BE2C (cell line): ENCODE data around the gene PRR35.

ENCODE experiments used
- DNase-seq: peaks from one replicate; pipeline ENCODE4 v3.0.0-alpha.2; 2020
- H3K27me3 ChIP-seq: fragments of 250-450 bp; sonication (Bioruptor Pico); 2 replicates; pipeline ENCODE4 v1.5.1; 2020; ENCODE audit warnings: mild to moderate bottlenecking
- H3K36me3 ChIP-seq: fragments of 250-450 bp; sonication (Bioruptor Pico); 2 replicates; pipeline ENCODE4 v1.5.1; 2020; ENCODE audit warnings: mild to moderate bottlenecking
- H3K4me1 ChIP-seq: fragments of 250-450 bp; sonication (Bioruptor Pico); 2 replicates; pipeline ENCODE4 v1.5.1; 2020
- H3K4me3 ChIP-seq: 2 replicates; pipeline ENCODE4 v1.5.1; 2011; ENCODE audit warnings: low read depth, low read length
- H3K9me3 ChIP-seq: fragments of 250-450 bp; sonication (Bioruptor Pico); 2 replicates; pipeline ENCODE4 v1.5.1; 2020
- TF ChIP-seq, protein P1 (sequence below): IDR thresholded peaks from 2 replicates; pipeline ENCODE4 v1.5.1; 2012; ENCODE audit warnings: mild to moderate bottlenecking, low read depth, low read length

Gene PRR35

DNA sequence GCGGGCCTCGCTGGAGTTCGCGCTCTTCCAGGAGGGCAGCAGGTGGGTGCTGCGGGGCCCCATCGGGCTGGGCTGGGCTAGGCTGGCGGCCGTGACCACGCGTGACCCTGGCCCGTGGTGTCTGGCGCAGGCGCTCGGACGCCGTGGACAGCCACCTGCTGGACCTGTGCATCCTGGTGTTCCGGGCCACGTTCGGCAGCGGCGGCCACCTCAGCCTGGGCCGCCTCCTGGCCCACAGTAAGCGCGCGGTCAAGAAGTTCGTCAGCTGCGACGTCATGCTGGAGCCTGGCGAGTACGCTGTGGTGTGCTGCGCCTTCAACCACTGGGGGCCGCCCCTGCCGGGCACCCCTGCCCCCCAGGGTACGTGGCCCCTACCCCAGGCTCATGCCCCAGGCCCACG lies 8.0 kb upstream of the PRR35 start:
- H3K4me1 ChIP-seq, result peaks cover 20% of the 10 kb centered on the region
- no peaks in the 10 kb centered on the region for H3K9me3 ChIP-seq
- H3K4me3 ChIP-seq, result no peak overlapping the region
- no peak for DNase-seq
- TF ChIP-seq, protein P1, sequence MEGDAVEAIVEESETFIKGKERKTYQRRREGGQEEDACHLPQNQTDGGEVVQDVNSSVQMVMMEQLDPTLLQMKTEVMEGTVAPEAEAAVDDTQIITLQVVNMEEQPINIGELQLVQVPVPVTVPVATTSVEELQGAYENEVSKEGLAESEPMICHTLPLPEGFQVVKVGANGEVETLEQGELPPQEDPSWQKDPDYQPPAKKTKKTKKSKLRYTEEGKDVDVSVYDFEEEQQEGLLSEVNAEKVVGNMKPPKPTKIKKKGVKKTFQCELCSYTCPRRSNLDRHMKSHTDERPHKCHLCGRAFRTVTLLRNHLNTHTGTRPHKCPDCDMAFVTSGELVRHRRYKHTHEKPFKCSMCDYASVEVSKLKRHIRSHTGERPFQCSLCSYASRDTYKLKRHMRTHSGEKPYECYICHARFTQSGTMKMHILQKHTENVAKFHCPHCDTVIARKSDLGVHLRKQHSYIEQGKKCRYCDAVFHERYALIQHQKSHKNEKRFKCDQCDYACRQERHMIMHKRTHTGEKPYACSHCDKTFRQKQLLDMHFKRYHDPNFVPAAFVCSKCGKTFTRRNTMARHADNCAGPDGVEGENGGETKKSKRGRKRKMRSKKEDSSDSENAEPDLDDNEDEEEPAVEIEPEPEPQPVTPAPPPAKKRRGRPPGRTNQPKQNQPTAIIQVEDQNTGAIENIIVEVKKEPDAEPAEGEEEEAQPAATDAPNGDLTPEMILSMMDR, result no peak
- H3K27me3 ChIP-seq, result no peaks in the 10 kb centered on the region
- H3K36me3 ChIP-seq, result peaks cover 50% of the 10 kb centered on the region

DNA sequence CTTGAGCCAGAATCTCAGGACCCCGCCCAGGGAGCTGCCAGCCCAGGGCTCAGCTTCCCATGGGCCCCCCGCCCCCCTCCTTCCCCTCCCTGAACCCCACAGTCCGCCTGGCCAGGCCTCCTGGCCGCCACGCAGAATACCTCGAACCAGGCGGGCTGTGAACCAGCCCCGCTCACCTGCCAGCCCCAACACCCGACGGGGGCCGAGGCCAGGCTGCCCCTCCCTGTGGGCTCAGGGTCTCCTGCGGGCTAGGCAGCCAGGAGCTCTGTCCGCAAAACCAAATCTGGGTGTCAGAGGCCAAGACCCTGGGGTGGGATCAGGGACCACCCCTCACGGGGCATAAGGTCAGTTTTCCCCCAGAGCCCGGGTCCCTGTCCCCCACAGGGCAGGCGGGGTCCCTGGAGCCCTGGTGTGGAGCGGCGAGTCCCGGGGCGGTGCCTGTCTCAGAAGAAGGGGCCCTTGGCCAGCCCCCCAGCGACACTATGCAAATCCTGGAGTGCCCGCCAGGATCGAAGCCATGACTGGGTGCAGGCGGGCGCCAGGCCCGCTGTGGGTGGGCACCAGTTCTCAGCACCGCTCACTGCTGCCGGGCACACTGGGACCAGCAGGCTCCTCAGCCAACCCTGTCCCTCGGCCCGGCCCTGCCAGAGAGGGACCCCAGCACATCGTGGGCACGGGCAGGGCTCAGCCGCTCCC lies 6.4 kb upstream of the PRR35 start:
- DNase-seq, result no peak
- H3K36me3 ChIP-seq, result peaks cover 35% of the 10 kb centered on the region
- H3K9me3 ChIP-seq, result no peaks in the 10 kb centered on the region
- TF ChIP-seq, protein P1, result no peak
- H3K27me3 ChIP-seq, result no peaks in the 10 kb centered on the region; the same call in 1 of the 2 replicates
- peaks cover 16% of the 10 kb centered on the region for H3K4me1 ChIP-seq
- H3K4me3 ChIP-seq, result no peak overlapping the region

DNA sequence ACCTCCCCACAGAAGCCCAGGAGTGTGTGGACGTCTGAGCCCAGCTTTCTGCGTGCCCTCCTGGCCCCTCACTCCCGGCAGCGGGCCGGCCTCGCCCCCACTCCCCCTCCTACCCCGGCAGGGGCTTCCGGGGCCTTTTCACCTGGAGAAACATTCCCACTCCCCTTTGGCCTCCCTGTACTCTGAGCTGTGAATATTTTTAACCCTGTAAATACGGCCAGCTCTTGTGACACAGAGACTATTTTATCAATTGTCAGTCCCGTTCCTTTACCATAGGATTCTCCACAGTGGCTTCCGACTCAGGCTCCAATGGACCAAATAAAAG lies 5.9 kb upstream of the PRR35 start:
- Histone ChIP-seq H3K36me3 (peaks cover 34% of the 10 kb centered on the region), H3K27me3 (peaks cover 2% of the 10 kb centered on the region), H3K4me3 (no peak overlapping the region), H3K9me3 (no peaks in the 10 kb centered on the region), H3K4me1 (peaks cover 16% of the 10 kb centered on the region)
- no peak for DNase-seq
- TF ChIP-seq, protein P1, result no peak

DNA sequence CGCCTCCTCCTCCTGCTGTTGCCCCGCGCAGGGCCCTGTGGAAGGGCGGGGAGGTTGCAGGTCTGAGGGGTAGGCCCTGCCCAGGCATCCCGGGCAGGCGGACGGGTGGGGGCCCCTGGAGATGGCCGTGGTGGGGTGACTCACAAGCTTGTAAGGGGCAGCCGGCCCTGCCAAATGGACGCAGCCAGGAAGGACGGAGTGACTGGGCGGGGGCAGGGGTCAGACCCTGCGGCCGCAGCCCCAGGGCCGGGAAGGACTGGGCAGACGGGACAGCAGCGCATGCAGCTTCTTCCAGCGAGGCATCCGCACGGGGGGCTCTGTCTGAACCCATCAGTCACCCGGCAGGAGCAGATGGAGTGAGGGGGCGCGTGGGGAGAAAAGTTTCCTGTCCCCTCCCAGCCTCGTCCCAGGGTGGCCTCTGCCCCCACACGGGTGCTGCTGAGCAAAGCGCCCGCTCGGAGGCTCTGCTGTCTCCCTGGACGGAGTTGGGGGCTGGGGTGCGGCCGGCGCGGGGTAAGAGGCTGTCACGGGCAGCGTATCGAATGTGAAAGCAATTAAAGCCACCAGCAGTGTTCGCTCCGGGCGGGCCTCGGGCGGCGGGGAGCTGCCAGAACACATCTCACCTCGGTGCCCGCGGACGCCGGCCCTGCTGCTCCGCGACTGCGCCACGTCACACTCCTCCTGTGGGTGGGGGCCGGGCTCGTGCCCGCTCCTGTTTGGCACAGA lies 5.4 kb upstream of the PRR35 start:
- peak; percentile 59 for DNase-seq
- TF ChIP-seq, protein P1, result no peak

DNA sequence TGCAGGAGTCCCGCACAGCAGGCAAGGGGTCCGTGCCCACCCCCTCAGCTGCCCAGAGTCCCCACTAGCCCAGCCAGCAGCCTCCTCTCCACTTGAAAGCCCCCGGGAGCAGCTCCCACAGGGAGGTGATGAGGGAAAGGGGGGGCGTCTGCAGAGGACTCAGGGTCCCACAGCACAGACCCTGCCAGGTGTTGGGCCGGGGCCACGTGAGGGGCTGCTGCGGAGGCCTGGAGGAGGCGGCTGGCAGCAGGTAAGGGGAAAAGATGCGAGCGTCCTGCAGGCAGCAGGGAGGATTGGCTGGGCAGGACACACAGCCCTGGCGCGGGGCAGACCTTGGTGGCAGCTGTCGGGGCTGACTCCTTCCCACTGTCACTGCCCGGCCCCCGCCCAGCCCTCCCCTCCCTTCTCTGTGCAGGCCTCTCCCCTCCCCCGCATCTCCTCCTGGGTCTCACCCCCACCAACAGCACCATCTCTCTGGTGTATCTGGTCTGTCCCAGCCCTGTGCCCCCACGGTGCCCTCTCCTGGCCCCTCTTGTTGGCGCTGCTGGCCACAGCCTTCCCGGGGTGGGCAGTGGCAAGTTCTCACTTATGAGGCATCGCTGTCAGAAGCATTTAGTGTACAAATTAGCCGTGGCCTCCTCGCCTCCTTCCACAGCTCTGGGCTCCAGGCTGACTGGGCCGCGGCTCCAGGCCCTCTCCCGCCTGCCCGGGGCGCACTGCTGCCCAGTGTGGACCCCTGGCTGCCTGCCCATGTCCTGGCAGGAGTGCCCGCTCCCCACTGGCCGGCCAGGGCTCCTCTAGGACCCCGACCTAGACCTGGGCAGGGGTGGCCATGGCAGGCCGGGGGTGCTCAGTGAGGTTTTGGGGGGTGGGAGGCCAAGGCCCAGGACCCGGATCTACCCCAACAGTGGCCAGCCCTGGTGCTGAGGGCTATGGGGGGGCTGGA lies 4.4 kb upstream of the PRR35 start:
- H3K36me3 ChIP-seq, result peaks cover 23% of the 10 kb centered on the region
- H3K9me3 ChIP-seq, result no peaks in the 10 kb centered on the region
- peaks cover 16% of the 10 kb centered on the region for H3K4me1 ChIP-seq
- TF ChIP-seq, protein P1, result no peak
- H3K4me3 ChIP-seq, result no peak overlapping the region
- peak; percentile 60 for DNase-seq
- H3K27me3 ChIP-seq, result peaks cover 16% of the 10 kb centered on the region

More for the DNA sequence above, 5.4 kb upstream of the PRR35 start:
- peaks cover 16% of the 10 kb centered on the region for H3K4me1 ChIP-seq
- H3K9me3 ChIP-seq, result no peaks in the 10 kb centered on the region
- H3K27me3 ChIP-seq, result peaks cover 8% of the 10 kb centered on the region
- no peak overlapping the region for H3K4me3 ChIP-seq
- peaks cover 28% of the 10 kb centered on the region for H3K36me3 ChIP-seq
